Liver (tissue), 9 donors: ENCODE data around the gene ST8SIA6. TPM values are rescaled to one million over a fixed set of nuclear protein-coding genes. Genes with fewer than 3 reads are reported as not detected.

Experiments
- DNase-seq: peaks from one replicate; pipeline ENCODE4 v3.0.0-alpha.2; 2017; ENCODE audit warnings: low spot score
- H3K27ac ChIP-seq, 2 donors: one replicate each; pipeline ENCODE4 v1.7.0; 2013; ENCODE audit warnings: inconsistent platforms in 2 of 2, low read length in 2 of 2, control low read depth in 1 of 2, low read depth in 1 of 2, mild to moderate bottlenecking in 1 of 2
- H3K27me3 ChIP-seq, 4 donors: one replicate each; pipeline versions ENCODE4 v1.6.1 to v1.7.0; 2013; ENCODE audit warnings: low read length in 3 of 4, inconsistent platforms in 1 of 4, mild to moderate bottlenecking in 1 of 4, moderate library complexity in 1 of 4; ENCODE audit not compliant: control insufficient read depth in 4 of 4, insufficient read depth in 4 of 4
- H3K36me3 ChIP-seq, 4 donors: one replicate each; pipeline versions ENCODE4 v1.6.1 to v1.7.0; 2013; ENCODE audit warnings: low read length in 3 of 4, mild to moderate bottlenecking in 3 of 4, low read depth in 1 of 4, moderate library complexity in 1 of 4; ENCODE audit not compliant: control insufficient read depth in 4 of 4, insufficient read depth in 3 of 4
- H3K4me1 ChIP-seq, 4 donors: one replicate each; pipeline versions ENCODE4 v1.6.1 to v1.7.0; 2013; ENCODE audit warnings: low read length in 3 of 4, mild to moderate bottlenecking in 3 of 4, moderate library complexity in 1 of 4; ENCODE audit not compliant: control insufficient read depth in 4 of 4, insufficient read depth in 4 of 4
- H3K4me3 ChIP-seq, 3 donors: one replicate each; pipeline versions ENCODE4 v1.6.1 to v1.7.0; 2013; ENCODE audit warnings: low read length in 3 of 3, control low read depth in 1 of 3, low read depth in 1 of 3, mild to moderate bottlenecking in 1 of 3
- H3K9ac ChIP-seq, 2 donors: one replicate each; pipeline ENCODE4 v1.7.0; 2013; ENCODE audit warnings: low read length in 2 of 2, mild to moderate bottlenecking in 2 of 2, moderate library complexity in 2 of 2, control low read depth in 1 of 2, low read depth in 1 of 2
- H3K9me3 ChIP-seq, 4 donors: one replicate each; pipeline versions ENCODE4 v1.6.1 to v1.7.0; 2013; ENCODE audit warnings: low read length in 3 of 4; ENCODE audit not compliant: control insufficient read depth in 4 of 4
- FOXA1 ChIP-seq: IDR thresholded peaks from 2 replicates; pipeline ENCODE4 v1.6.1; 2016; ENCODE audit warnings: antibody characterized with exemption
- FOXA2 ChIP-seq: IDR thresholded peaks from 2 replicates; pipeline ENCODE4 v1.6.1; 2016; ENCODE audit warnings: antibody characterized with exemption
- GABPA ChIP-seq, 2 donors: IDR thresholded peaks in 1 of 2; conservative IDR thresholded peaks in 1 of 2; 2 replicates each; pipeline ENCODE4 v1.6.1; 2016; ENCODE audit warnings: antibody characterized with exemption in 2 of 2, mild to moderate bottlenecking in 1 of 2, moderate library complexity in 1 of 2
- HNF4A ChIP-seq, 2 donors: conservative IDR thresholded peaks; 2 replicates each; pipeline ENCODE4 v1.6.1; 2016; ENCODE audit warnings: antibody characterized with exemption in 2 of 2, mild to moderate bottlenecking in 2 of 2
- HNF4G ChIP-seq: IDR thresholded peaks from 2 replicates; pipeline ENCODE4 v1.6.1; 2016; ENCODE audit warnings: antibody characterized with exemption
- JUND ChIP-seq, 2 donors: IDR thresholded peaks; 2 replicates each; pipeline ENCODE4 v1.6.1; 2016; ENCODE audit warnings: antibody characterized with exemption in 2 of 2
- NR2F2 ChIP-seq: IDR thresholded peaks from 2 replicates; pipeline ENCODE4 v1.6.1; 2016; ENCODE audit warnings: antibody characterized with exemption
- RAD21 ChIP-seq, 2 donors: IDR thresholded peaks; 2 replicates each; pipeline ENCODE4 v1.6.1; 2016; ENCODE audit warnings: antibody characterized with exemption in 2 of 2, mild to moderate bottlenecking in 2 of 2
- RXRA ChIP-seq, 2 donors: IDR thresholded peaks; 2 replicates each; pipeline ENCODE4 v1.6.1; 2017 to 2018; ENCODE audit warnings: antibody characterized with exemption in 2 of 2, mild to moderate bottlenecking in 1 of 2
- SP1 ChIP-seq: IDR thresholded peaks from 2 replicates; pipeline ENCODE4 v1.6.1; 2018; ENCODE audit warnings: antibody characterized with exemption, mild to moderate bottlenecking
- TAF1 ChIP-seq: conservative IDR thresholded peaks from 2 replicates; pipeline ENCODE4 v1.6.1; 2016; ENCODE audit warnings: antibody characterized with exemption, mild to moderate bottlenecking
- YY1 ChIP-seq: IDR thresholded peaks from 2 replicates; pipeline ENCODE4 v1.6.1; 2016; ENCODE audit warnings: antibody characterized with exemption, mild to moderate bottlenecking
- ZBTB33 ChIP-seq: IDR thresholded peaks from 2 replicates; pipeline ENCODE4 v1.6.1; 2016; ENCODE audit warnings: antibody characterized with exemption
- WGBS: extraction: QIAGEN DNeasy Blood & Tissue Kit; methylation state at CpG from one replicate; pipeline ENCODE4 v1.1.7; 2013; 5-methylcytosine and 5-hydroxymethylcytosine counted together
- polyA plus RNA-seq, 2 donors: library from polyadenylated mRNA; stranded (reverse) in 1 of 2; unstranded in 1 of 2; fragments of 200-250 nt in 1 of 2; fragments of >200 nt in 1 of 2; fragmentation: Nextera tagmentation in 1 of 2; extraction: Ambion mirVana in 1 of 2; gene quantifications; one replicate each; pipeline versions ENCODE4 v1.2.1 to v1.2.3, GENCODE V29; 2013 to 2015
- total RNA-seq, 2 donors: library from RNA; depleted of rRNA; stranded (reverse); fragments of >200 nt; gene quantifications; one replicate each; pipeline ENCODE4 v1.2.3, GENCODE V29; 2014
- TF ChIP-seq, protein P1 (sequence below): fragments of 150-350 bp; IDR thresholded peaks from 2 replicates; pipeline ENCODE4 v1.5.1; 2017; ENCODE audit warnings: improper control_type of control experiment, low read depth, low read length; ENCODE audit not compliant: missing input control
- TF ChIP-seq, protein P2 (sequence below): IDR thresholded peaks from 2 replicates; pipeline ENCODE4 v1.6.1; 2016; ENCODE audit warnings: antibody characterized with exemption
- TF ChIP-seq, protein P3 (sequence below): IDR thresholded peaks from 2 replicates; pipeline ENCODE4 v1.6.1; 2016; ENCODE audit warnings: antibody characterized with exemption, mild to moderate bottlenecking
- TF ChIP-seq, protein P4 (sequence below): IDR thresholded peaks from 2 replicates; pipeline ENCODE4 v1.6.1; 2016; ENCODE audit warnings: antibody characterized with exemption
- donor health status: healthy.
- donor health status: healthy.
- donor health status: healthy.
- donor health status: healthy.
- donor health status: healthy.

Gene ST8SIA6
- total and polyA plus RNA-seq, 4 donors: 0.53 to 5.8 (median 1.0) TPM

- peaks cover 0 to 2% (median 0%) of the 10 kb centered on the region in 4 donors for H3K27me3 ChIP-seq
- H3K36me3 ChIP-seq: no peaks in the 10 kb centered on the region
- TF ChIP-seq, protein P1, sequence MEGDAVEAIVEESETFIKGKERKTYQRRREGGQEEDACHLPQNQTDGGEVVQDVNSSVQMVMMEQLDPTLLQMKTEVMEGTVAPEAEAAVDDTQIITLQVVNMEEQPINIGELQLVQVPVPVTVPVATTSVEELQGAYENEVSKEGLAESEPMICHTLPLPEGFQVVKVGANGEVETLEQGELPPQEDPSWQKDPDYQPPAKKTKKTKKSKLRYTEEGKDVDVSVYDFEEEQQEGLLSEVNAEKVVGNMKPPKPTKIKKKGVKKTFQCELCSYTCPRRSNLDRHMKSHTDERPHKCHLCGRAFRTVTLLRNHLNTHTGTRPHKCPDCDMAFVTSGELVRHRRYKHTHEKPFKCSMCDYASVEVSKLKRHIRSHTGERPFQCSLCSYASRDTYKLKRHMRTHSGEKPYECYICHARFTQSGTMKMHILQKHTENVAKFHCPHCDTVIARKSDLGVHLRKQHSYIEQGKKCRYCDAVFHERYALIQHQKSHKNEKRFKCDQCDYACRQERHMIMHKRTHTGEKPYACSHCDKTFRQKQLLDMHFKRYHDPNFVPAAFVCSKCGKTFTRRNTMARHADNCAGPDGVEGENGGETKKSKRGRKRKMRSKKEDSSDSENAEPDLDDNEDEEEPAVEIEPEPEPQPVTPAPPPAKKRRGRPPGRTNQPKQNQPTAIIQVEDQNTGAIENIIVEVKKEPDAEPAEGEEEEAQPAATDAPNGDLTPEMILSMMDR: no peak
- TF ChIP-seq RXRA (IDR thresholded peaks at IDR 0.05) (no peak), HNF4G (no peak), RAD21 (IDR thresholded peaks at IDR 0.05) (no peak), NR2F2 (no peak), GABPA (IDR thresholded peaks at IDR 0.05 in 1 of 2, conservative IDR thresholded peaks at IDR 0.05 in 1 of 2) (no peak), YY1 (no peak), SP1 (no peak), FOXA2 (no peak), HNF4A (conservative IDR thresholded peaks at IDR 0.05) (no peak), FOXA1 (no peak), JUND (IDR thresholded peaks at IDR 0.05) (no peak), TAF1 (no peak)
- TF ChIP-seq, protein P2, sequence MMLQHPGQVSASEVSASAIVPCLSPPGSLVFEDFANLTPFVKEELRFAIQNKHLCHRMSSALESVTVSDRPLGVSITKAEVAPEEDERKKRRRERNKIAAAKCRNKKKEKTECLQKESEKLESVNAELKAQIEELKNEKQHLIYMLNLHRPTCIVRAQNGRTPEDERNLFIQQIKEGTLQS: no peak
- TF ChIP-seq, protein P3, sequence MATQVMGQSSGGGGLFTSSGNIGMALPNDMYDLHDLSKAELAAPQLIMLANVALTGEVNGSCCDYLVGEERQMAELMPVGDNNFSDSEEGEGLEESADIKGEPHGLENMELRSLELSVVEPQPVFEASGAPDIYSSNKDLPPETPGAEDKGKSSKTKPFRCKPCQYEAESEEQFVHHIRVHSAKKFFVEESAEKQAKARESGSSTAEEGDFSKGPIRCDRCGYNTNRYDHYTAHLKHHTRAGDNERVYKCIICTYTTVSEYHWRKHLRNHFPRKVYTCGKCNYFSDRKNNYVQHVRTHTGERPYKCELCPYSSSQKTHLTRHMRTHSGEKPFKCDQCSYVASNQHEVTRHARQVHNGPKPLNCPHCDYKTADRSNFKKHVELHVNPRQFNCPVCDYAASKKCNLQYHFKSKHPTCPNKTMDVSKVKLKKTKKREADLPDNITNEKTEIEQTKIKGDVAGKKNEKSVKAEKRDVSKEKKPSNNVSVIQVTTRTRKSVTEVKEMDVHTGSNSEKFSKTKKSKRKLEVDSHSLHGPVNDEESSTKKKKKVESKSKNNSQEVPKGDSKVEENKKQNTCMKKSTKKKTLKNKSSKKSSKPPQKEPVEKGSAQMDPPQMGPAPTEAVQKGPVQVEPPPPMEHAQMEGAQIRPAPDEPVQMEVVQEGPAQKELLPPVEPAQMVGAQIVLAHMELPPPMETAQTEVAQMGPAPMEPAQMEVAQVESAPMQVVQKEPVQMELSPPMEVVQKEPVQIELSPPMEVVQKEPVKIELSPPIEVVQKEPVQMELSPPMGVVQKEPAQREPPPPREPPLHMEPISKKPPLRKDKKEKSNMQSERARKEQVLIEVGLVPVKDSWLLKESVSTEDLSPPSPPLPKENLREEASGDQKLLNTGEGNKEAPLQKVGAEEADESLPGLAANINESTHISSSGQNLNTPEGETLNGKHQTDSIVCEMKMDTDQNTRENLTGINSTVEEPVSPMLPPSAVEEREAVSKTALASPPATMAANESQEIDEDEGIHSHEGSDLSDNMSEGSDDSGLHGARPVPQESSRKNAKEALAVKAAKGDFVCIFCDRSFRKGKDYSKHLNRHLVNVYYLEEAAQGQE: no peak
- no peak overlapping the region for H3K9ac ChIP-seq
- no peaks in the 10 kb centered on the region for H3K9me3 ChIP-seq
- no peak overlapping the region for H3K4me3 ChIP-seq
- no peaks in the 10 kb centered on the region for H3K4me1 ChIP-seq
- 66% methylated on average over 4 of the region's 4 CpGs for WGBS
- no peak for DNase-seq
- H3K27ac ChIP-seq: no peak overlapping the region
Measured at GRCh38 chr10:17292375-17292774, 162.0 kb downstream of the ST8SIA6 start.

GRCh38 chr10:17290226-17290625 lies 164.2 kb downstream of the ST8SIA6 start:
- Histone ChIP-seq H3K9ac (no peak overlapping the region), H3K4me3 (no peak overlapping the region), H3K36me3 (no peaks in the 10 kb centered on the region), H3K9me3 (no peaks in the 10 kb centered on the region), H3K4me1 (no peaks in the 10 kb centered on the region), H3K27me3 (peaks cover 0 to 7% (median 2%) of the 10 kb centered on the region in 4 donors), H3K27ac (no peak overlapping the region)
- 35% methylated on average over 6 of the region's 6 CpGs for WGBS
- DNase-seq: no peak
- TF ChIP-seq SP1 (no peak), FOXA2 (no peak), HNF4A (conservative IDR thresholded peaks at IDR 0.05) (no peak), ZBTB33 (no peak), HNF4G (no peak), RAD21 (IDR thresholded peaks at IDR 0.05) (peak; percentile 50 to 53), NR2F2 (no peak), YY1 (no peak), TAF1 (no peak), GABPA (IDR thresholded peaks at IDR 0.05 in 1 of 2, conservative IDR thresholded peaks at IDR 0.05 in 1 of 2) (no peak)
- TF ChIP-seq, protein P4, sequence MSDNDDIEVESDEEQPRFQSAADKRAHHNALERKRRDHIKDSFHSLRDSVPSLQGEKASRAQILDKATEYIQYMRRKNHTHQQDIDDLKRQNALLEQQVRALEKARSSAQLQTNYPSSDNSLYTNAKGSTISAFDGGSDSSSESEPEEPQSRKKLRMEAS: no peak
- TF ChIP-seq, protein P1: peak; percentile 17
- TF ChIP-seq, protein P2: no peak
